ENCODE measurements around the gene BLVRA.
A peak's percentile ranks its signal among the peaks of the same experiment; 100 is the strongest.
"Not testable (repeated sequence)": the region's sequence is repeated elsewhere in the genome, so short reads cannot be mapped to it uniquely, and the experiment has no call there.

Gene BLVRA

DNA sequence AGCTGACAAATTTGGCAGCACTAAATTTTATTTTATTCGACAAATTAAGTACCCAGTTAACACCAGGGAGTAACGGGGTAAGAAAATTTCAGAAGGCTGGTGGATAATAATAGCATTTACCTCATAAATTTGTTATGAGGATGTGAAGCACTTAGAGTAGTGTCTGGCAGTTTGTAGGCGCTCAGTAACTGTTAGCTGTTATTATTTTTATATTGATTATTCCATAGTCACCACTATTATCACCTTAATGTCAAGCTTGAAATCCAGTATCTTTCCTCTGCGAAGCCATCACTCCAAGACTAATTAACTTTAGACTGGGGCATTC is 28.6 kb upstream of the BLVRA start:
- no peaks in the 10 kb centered on the region for H3K36me3 ChIP-seq (ENCODE audit: control insufficient read depth, insufficient read depth, low read length)
- H3K4me3 ChIP-seq (replicated peaks; ENCODE audit: low read depth, low read length), result peak overlapping the region; percentile 71
- TF ChIP-seq, protein P1, sequence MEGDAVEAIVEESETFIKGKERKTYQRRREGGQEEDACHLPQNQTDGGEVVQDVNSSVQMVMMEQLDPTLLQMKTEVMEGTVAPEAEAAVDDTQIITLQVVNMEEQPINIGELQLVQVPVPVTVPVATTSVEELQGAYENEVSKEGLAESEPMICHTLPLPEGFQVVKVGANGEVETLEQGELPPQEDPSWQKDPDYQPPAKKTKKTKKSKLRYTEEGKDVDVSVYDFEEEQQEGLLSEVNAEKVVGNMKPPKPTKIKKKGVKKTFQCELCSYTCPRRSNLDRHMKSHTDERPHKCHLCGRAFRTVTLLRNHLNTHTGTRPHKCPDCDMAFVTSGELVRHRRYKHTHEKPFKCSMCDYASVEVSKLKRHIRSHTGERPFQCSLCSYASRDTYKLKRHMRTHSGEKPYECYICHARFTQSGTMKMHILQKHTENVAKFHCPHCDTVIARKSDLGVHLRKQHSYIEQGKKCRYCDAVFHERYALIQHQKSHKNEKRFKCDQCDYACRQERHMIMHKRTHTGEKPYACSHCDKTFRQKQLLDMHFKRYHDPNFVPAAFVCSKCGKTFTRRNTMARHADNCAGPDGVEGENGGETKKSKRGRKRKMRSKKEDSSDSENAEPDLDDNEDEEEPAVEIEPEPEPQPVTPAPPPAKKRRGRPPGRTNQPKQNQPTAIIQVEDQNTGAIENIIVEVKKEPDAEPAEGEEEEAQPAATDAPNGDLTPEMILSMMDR (IDR thresholded peaks at IDR 0.05; ENCODE audit: insufficient read depth, low read length, poor library complexity, severe bottlenecking), result no peak
- H3K27me3 ChIP-seq (replicated peaks; ENCODE audit: control insufficient read depth, insufficient read depth, low read length), result no peaks in the 10 kb centered on the region
- DNase-seq (ENCODE audit: extremely low read depth, insufficient read length), result no peak

GRCh38 chr7:43731494-43731893 is 27.0 kb upstream of the BLVRA start:
- H3K27me3 ChIP-seq (replicated peaks; ENCODE audit: control insufficient read depth, insufficient read depth, low read length); H3K4me3 ChIP-seq (replicated peaks; ENCODE audit: low read depth, low read length); DNase-seq (ENCODE audit: extremely low read depth, insufficient read length); H3K36me3 ChIP-seq (ENCODE audit: control insufficient read depth, insufficient read depth, low read length): not testable (repeated sequence)

- DNase-seq (ENCODE audit: extremely low read depth, insufficient read length); H3K36me3 ChIP-seq (ENCODE audit: control insufficient read depth, insufficient read depth, low read length); H3K4me3 ChIP-seq (replicated peaks; ENCODE audit: low read depth, low read length); H3K27me3 ChIP-seq (replicated peaks; ENCODE audit: control insufficient read depth, insufficient read depth, low read length): not testable (repeated sequence)
These were observed 23.7 kb upstream of the BLVRA start for GRCh38 chr7:43734575-43735332.

DNA sequence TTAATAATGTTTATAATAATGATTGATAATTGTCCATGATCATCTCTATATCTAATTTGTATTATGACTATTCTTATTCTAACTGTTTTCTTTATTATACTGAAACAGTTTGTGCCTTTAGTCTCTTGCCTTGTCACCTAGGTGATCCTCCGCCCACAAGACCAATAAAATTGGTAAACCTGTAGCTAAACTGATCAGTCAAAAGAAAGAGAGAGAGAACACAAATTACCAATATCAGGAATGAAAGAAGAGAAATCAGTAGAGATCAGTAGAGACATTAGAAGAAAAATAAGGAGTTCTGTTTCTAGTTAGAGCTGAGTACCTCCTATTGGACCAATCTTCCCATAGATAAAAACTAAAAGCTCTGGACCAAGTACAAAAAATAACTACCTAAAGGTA is 23.1 kb upstream of the BLVRA start:
- TF ChIP-seq, protein P1 (IDR thresholded peaks at IDR 0.05; ENCODE audit: insufficient read depth, low read length, poor library complexity, severe bottlenecking), result no peak

DNA sequence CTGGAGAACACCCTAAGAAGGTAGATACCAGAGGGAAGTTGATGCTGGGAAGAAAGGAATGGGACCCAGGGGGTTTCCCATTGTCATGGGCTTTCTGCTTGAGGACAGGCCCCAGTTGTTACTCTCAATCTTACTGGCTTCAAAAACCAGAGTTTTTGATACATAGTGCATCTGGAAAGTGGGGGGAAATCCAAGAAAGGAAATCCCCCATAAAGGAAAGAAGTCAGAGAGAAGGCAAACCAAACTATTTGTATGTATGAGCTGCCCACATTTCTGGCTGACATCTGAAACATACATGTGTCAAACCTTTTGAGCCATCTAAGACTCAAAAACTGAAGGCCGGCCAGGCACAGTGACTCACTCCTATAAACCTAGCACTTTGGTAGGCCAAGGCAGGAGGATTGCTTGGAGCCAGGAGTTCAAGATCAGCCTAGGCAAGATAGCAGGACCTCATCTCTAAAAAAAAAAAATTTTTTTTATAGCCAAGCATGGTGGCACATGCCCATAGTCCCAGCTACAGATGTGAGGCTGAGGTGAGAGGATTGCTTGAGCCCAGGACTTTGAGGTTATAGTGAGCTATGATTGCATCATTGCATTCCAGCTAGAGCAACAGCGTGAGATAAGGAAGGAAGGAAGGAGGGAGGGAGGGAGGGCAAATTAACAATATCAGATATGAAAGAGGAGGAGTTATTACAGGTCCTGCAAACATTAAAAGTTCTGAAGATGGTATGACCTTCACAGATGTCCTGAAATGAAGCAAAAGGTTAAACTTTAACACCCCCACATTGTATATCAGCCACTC is 22.5 kb upstream of the BLVRA start:
- TF ChIP-seq, protein P1 (IDR thresholded peaks at IDR 0.05; ENCODE audit: insufficient read depth, low read length, poor library complexity, severe bottlenecking), result no peak
- peak; percentile 70 for DNase-seq (ENCODE audit: extremely low read depth, insufficient read length)
- H3K27me3 ChIP-seq (replicated peaks; ENCODE audit: control insufficient read depth, insufficient read depth, low read length), result no peaks in the 10 kb centered on the region
- no peak overlapping the region for H3K4me3 ChIP-seq (replicated peaks; ENCODE audit: low read depth, low read length)
- no peaks in the 10 kb centered on the region for H3K36me3 ChIP-seq (ENCODE audit: control insufficient read depth, insufficient read depth, low read length)

More for the DNA sequence above, 23.1 kb upstream of the BLVRA start:
- no peaks in the 10 kb centered on the region for H3K36me3 ChIP-seq (ENCODE audit: control insufficient read depth, insufficient read depth, low read length)
- no peak overlapping the region for H3K4me3 ChIP-seq (replicated peaks; ENCODE audit: low read depth, low read length)
- H3K27me3 ChIP-seq (replicated peaks; ENCODE audit: control insufficient read depth, insufficient read depth, low read length), result no peaks in the 10 kb centered on the region
- DNase-seq (ENCODE audit: extremely low read depth, insufficient read length), result peak; percentile 44

GRCh38 chr7:43737467-43738127 is 20.9 kb upstream of the BLVRA start:
- H3K4me3 ChIP-seq (replicated peaks; ENCODE audit: low read depth, low read length), result no peak overlapping the region
- DNase-seq (ENCODE audit: extremely low read depth, insufficient read length), result no peak
- TF ChIP-seq, protein P1 (IDR thresholded peaks at IDR 0.05; ENCODE audit: insufficient read depth, low read length, poor library complexity, severe bottlenecking), result no peak
- no peaks in the 10 kb centered on the region for H3K36me3 ChIP-seq (ENCODE audit: control insufficient read depth, insufficient read depth, low read length)
- no peaks in the 10 kb centered on the region for H3K27me3 ChIP-seq (replicated peaks; ENCODE audit: control insufficient read depth, insufficient read depth, low read length)
